ENCODE measurements around the gene MYBPC2.

MYBPC2 gene

GRCh38 chr19:50482916-50483315 lies 50.2 kb downstream of the MYBPC2 start:
- no peak for DNase-seq

GRCh38 chr19:50485284-50485955 lies 52.7 kb downstream of the MYBPC2 start:
- no peak for DNase-seq

- DNase-seq = peak; percentile 15
Measured at GRCh38 chr19:50486823-50487515, 54.3 kb downstream of the MYBPC2 start.

GRCh38 chr19:50488389-50489194 lies 55.9 kb downstream of the MYBPC2 start:
- no peak for DNase-seq

- DNase-seq = no peak
Measured at GRCh38 chr19:50489461-50490011, 56.8 kb downstream of the MYBPC2 start.

GRCh38 chr19:50490411-50490811 lies 57.7 kb downstream of the MYBPC2 start:
- DNase-seq = no peak

GRCh38 chr19:50490991-50491472 lies 58.3 kb downstream of the MYBPC2 start:
- DNase-seq = no peak

DNA sequence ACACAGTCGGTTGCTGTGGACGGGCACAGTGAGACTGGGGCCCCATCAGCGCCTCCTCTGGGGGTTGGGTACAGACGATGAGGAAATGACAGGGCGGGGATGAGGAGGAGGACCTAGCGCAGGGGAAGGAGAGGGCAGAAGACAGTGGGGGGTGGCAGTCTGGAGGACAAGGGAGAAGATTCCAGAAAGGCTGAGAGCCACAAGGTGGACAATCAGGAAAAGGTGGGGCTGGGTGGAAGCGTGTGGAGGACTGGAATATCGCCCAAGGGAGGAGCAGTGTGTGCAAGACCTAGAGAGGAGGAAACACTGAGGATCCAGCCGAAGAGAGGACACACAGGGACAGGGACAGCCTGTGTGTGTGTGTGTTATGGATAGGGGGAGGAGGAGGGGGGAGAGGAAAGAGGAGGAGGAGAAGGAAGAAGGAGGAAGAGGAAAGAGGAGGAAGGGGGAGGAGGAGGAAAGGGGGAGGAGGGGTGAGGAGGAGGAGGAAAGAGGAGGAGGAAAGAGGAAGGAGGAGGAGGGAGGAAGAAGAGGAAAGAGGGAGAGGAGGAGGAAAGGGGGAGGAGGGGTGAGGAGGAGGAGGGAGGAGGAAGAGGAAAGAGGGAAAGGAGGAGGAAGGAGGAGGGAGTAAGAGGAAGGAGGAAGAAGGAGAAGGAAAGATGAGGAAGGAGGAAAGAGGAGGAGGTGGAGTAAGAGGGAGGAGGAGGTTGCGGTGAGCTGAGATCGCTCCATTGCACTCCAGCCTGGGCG lies 59.8 kb downstream of the MYBPC2 start:
- DNase-seq = peak; percentile 8

DNA sequence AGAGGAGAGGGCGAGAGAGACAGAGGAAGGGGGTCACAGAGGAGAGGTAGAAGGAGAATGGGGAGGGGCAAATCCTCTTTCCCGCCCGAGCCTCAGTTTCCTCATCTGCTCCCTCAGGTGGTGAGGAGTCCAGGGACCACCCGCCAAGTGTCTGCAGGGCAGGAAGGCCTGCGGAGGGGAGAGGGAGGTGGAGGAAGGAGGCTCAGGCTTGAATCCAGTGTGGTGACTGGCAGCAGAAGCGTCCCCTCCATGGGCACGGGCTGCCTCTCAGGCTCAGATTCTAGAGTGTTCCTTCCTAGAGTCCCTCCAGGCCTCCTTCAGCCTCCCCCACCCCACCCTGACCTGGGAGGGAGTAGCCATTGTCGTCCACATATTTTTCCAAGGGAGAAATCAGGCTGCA lies 60.5 kb downstream of the MYBPC2 start:
- no peak for DNase-seq

GRCh38 chr19:50494186-50495019 lies 61.7 kb downstream of the MYBPC2 start:
- DNase-seq = no peak

- DNase-seq = no peak
Measured at GRCh38 chr19:50495020-50495531, 62.4 kb downstream of the MYBPC2 start.

- no peak for DNase-seq
Measured at GRCh38 chr19:50496189-50497021, 63.7 kb downstream of the MYBPC2 start.

DNA sequence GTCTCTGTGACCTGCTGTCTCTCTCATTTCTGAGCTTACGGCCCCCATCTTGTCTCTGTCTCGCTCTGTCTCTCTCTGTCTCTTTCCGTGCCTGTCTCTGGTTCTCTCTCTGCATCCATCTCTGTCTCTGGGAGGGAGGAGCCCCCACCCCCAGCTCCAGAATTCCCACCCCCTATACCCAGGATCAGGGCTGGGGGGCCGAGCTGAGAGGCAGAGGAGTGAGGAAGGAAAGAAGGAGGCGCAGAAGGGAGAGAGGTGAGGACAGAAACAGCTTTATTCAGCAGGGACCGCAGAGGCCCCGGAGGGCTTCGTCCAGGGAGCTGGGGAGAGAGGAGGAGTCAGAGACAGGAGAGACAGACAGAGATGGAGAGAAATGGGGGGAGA lies 64.3 kb downstream of the MYBPC2 start:
- DNase-seq = no peak

DNA sequence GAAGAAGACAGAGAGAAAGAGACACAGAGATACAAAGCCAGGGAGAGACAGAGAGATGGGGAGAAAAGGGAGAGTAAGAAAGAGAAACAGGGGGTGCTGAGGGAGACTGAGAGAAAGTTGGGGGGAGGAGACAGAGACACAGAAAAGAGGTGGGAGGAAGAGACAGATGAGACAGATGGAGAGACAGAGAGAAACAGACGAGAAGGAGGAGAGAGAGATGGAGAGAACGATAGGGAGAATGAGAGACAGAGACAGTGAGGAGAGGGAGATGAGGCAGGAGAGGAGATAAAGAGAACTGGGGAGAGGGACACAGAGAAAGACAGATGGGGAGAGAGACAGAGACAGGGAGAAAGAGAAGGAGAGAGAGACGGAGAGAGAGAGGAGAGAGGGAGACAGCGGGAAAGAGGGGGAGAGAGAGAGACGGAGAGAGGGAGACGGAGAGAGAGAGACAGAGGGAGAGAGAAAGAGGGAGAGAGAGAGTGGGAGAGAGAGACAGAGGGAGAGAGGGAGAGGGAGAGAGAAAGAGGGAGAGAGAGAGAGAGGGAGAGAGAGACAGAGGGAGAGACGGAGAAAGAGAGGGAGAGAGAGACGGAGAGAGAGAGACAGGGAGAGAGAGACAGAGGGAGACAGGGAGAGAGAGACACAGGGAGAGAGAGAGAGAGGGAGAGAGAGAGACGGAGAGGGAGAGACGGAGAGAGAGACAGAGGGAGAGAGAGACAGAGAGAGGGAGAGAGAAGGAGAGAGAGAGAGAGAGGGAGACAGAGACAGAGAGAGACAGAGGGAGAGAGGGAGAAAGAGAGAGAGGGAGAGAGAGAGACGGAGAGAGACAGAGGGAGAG lies 65.7 kb downstream of the MYBPC2 start:
- no peak for DNase-seq

GRCh38 chr19:50500060-50500752 lies 67.5 kb downstream of the MYBPC2 start:
- DNase-seq = no peak

- DNase-seq = no peak
Measured at GRCh38 chr19:50500753-50501151, 68.1 kb downstream of the MYBPC2 start.

DNA sequence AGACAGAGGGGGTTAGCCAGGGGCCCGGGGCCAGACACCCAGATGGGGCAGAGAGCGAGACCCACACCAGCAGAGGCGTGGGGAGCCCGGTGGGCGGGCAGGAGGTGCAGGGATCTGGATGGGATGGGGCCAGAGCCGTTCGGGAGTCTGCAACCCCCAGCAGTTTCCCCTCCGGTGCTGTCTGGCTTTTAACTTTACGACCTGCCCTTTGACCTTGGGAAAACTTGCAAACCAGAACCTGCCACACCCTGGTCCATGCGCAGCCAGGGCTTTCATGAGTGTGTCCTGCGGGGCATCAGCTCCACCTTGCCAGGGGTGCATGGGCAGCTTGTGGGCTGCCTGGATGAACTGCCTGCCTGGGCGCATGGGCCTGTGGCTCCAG lies 68.5 kb downstream of the MYBPC2 start:
- no peak for DNase-seq

DNA sequence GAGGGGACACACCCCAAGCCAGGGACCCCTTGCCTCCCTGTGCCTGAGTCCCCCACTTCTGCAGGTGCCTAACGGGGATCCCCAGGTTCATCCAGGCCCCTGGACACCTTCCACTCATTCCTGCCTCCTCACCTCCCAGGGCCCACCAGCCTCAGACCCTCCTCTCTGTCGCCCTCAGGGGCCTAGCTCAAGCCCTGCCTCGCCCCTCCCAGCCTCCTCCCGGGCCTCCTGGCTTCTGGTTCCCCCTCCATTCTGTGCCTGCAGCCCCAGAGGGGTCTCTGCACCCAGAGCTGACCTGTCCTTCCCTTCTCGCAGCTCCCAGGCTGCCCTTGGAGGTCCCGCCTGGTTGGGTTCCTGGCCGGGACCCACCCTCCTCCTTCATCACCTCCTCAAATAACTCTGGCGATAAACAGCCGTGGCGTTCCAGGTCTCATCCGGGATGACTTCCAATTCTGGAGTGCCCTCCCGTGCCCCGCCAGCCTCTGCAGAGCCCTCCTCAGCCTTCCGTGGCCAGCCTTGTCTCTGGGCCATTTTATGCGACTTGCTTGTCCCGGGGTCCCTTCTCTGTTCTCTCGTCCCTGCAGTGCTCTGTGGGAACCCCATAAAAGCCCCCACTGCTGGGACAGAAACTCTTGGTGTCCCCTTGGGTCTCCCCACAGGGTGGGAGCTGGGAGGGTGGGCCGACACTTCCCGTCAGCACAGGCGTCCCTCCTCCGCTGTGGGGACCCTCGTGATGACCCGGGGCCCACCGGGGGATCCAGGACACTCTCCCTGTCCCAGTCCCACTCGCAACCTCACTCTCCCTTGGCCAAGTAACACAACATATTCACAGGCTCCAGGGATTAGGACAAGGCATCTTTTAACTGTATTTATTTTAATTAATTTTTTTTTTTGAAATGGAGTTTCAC lies 69.1 kb downstream of the MYBPC2 start:
- no peak for DNase-seq
